BE2C (cell line): ENCODE measurements around the gene AOC3.
"Not testable (repeated sequence)": the region's sequence is repeated elsewhere in the genome, so short reads cannot be mapped to it uniquely, and the experiment has no call there.

Source experiments
- DNase-seq: peaks from one replicate; pipeline ENCODE4 v3.0.0-alpha.2; 2020
- H3K27me3 ChIP-seq: fragments of 250-450 bp; sonication (Bioruptor Pico); 2 replicates; pipeline ENCODE4 v1.5.1; 2020; ENCODE audit warnings: mild to moderate bottlenecking
- H3K36me3 ChIP-seq: fragments of 250-450 bp; sonication (Bioruptor Pico); 2 replicates; pipeline ENCODE4 v1.5.1; 2020; ENCODE audit warnings: mild to moderate bottlenecking
- H3K4me1 ChIP-seq: fragments of 250-450 bp; sonication (Bioruptor Pico); 2 replicates; pipeline ENCODE4 v1.5.1; 2020
- H3K4me3 ChIP-seq: 2 replicates; pipeline ENCODE4 v1.5.1; 2011; ENCODE audit warnings: low read depth, low read length
- H3K9me3 ChIP-seq: fragments of 250-450 bp; sonication (Bioruptor Pico); 2 replicates; pipeline ENCODE4 v1.5.1; 2020
- TF ChIP-seq, protein P1 (sequence below): IDR thresholded peaks from 2 replicates; pipeline ENCODE4 v1.5.1; 2012; ENCODE audit warnings: mild to moderate bottlenecking, low read depth, low read length

The AOC3 gene

DNA sequence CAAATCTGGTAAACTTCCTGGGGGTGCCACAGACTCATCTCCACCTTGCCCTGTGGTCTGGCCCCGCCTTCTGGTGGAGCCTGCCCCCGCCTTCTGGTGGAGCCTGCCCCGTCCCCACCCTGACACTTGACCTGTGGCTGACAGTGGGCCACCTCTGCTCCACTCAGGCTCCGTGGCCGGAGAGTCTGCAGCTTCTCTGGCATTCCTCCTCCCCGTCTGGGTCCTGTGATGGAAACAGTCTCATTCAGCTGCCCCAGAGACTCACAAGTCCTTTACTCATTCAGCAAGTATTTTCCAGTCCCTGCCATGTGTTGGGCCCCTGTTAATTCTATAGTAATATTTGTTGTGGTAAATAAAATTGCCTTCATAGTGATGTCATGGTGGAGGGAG, 28.6 kb downstream of the AOC3 start:
- no peaks in the 10 kb centered on the region for H3K4me1 ChIP-seq
- no peak for DNase-seq
- H3K36me3 ChIP-seq, result no peaks in the 10 kb centered on the region
- no peaks in the 10 kb centered on the region for H3K9me3 ChIP-seq
- H3K27me3 ChIP-seq, result peaks cover 45% of the 10 kb centered on the region
- no peak overlapping the region for H3K4me3 ChIP-seq
- TF ChIP-seq, protein P1, sequence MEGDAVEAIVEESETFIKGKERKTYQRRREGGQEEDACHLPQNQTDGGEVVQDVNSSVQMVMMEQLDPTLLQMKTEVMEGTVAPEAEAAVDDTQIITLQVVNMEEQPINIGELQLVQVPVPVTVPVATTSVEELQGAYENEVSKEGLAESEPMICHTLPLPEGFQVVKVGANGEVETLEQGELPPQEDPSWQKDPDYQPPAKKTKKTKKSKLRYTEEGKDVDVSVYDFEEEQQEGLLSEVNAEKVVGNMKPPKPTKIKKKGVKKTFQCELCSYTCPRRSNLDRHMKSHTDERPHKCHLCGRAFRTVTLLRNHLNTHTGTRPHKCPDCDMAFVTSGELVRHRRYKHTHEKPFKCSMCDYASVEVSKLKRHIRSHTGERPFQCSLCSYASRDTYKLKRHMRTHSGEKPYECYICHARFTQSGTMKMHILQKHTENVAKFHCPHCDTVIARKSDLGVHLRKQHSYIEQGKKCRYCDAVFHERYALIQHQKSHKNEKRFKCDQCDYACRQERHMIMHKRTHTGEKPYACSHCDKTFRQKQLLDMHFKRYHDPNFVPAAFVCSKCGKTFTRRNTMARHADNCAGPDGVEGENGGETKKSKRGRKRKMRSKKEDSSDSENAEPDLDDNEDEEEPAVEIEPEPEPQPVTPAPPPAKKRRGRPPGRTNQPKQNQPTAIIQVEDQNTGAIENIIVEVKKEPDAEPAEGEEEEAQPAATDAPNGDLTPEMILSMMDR, result no peak

DNA sequence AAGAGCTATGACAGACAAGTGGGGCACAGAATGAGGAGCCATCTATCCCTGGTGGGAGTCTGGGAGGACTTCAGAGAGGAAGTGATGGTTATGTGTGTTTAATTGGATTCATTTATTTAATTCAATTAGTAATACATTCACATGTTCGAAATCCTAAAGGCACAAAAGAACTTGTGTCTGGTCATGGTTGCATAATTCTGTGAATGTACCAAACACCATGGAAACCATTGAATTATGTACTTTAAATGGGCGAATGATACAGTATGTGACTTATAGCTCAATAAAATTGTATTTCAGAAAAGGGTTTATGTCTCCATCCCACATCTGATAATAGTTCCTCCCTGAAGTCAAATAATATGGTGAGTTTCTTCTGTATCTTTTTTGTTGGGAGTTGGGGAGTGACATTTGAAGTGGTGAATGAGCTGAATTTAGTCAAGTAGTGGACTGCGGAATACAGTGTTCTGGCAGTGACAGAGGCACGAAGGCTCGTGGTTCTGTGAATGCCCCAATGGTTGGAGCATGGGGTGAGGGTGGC, 29.8 kb downstream of the AOC3 start:
- no peaks in the 10 kb centered on the region for H3K9me3 ChIP-seq
- H3K4me3 ChIP-seq, result no peak overlapping the region
- peaks cover 33% of the 10 kb centered on the region for H3K27me3 ChIP-seq
- no peak for DNase-seq
- no peaks in the 10 kb centered on the region for H3K36me3 ChIP-seq
- TF ChIP-seq, protein P1, result no peak
- no peaks in the 10 kb centered on the region for H3K4me1 ChIP-seq

GRCh38 chr17:42881706-42882105, 30.7 kb downstream of the AOC3 start:
- peaks cover 28% of the 10 kb centered on the region for H3K27me3 ChIP-seq
- H3K36me3 ChIP-seq, H3K4me3 ChIP-seq, H3K9me3 ChIP-seq, DNase-seq, H3K4me1 ChIP-seq: not testable (repeated sequence)

- TF ChIP-seq, protein P1, result no peak
- DNase-seq, result no peak
- Histone ChIP-seq H3K4me1 (no peaks in the 10 kb centered on the region), H3K4me3 (no peak overlapping the region), H3K27me3 (peaks cover 23% of the 10 kb centered on the region), H3K9me3 (no peaks in the 10 kb centered on the region), H3K36me3 (no peaks in the 10 kb centered on the region)
Observed at GRCh38 chr17:42882166-42882565, 31.2 kb downstream of the AOC3 start.

DNA sequence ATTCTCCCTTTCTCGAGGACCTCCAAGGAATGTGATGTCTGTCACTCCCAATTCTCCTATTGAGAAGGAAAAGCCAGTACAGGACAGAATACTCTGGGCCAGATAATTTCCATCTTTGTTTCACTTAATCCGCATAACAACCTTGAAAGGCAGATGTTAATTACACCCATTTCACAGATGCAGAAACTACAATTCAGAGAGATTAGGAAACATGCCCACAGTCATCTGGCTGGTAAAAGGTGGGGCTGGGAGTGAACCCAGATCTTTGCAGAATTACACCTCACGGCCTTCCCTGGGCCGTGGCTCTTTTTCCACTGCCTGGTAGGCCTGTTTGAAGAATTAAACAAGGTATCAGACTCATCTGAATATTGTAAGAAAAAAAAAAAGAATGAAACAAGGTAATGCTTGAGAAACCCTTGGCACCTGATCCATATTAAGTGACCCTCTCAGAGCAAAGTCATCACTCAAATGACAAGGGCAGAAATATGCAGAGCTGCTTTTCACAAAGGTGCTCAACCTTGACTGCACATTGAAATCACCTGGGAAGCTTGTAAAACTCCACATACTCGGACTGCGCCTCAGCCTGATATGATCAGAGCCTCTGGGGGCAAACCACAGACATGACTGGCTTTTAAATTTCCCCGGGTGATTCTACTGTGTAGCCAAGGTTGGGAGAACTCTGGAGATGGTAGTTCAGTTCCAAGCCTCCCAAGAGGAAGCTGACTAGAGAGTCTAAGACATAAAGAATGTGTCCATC, 33.0 kb downstream of the AOC3 start:
- DNase-seq, result no peak
- H3K9me3 ChIP-seq, result no peaks in the 10 kb centered on the region
- H3K36me3 ChIP-seq, result no peaks in the 10 kb centered on the region
- H3K27me3 ChIP-seq, result peaks cover 6% of the 10 kb centered on the region; the same call in 1 of the 2 replicates
- no peaks in the 10 kb centered on the region for H3K4me1 ChIP-seq
- TF ChIP-seq, protein P1, result no peak
- no peak overlapping the region for H3K4me3 ChIP-seq

DNA sequence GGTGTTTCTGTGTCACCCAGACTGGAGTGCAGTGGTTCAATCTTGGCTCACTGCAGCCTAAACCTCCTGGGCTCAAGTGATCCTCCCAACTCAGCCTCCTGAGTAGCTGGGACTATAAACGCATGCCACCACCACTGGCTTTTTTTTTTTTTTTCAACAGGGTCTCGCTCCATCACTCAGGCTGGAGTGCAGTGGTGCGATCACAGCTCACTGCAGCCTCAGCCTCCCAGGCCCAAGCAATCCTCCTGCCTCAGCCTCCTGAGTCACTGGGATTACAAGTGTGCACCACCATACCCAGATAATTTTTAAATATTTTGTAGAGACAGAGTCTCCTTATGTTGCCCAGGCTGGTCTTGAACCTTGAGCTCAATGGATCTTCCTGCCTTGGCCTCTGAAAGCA, 34.8 kb downstream of the AOC3 start:
- not testable (repeated sequence) for H3K9me3 ChIP-seq, DNase-seq, H3K36me3 ChIP-seq, H3K4me1 ChIP-seq, H3K4me3 ChIP-seq, H3K27me3 ChIP-seq

DNA sequence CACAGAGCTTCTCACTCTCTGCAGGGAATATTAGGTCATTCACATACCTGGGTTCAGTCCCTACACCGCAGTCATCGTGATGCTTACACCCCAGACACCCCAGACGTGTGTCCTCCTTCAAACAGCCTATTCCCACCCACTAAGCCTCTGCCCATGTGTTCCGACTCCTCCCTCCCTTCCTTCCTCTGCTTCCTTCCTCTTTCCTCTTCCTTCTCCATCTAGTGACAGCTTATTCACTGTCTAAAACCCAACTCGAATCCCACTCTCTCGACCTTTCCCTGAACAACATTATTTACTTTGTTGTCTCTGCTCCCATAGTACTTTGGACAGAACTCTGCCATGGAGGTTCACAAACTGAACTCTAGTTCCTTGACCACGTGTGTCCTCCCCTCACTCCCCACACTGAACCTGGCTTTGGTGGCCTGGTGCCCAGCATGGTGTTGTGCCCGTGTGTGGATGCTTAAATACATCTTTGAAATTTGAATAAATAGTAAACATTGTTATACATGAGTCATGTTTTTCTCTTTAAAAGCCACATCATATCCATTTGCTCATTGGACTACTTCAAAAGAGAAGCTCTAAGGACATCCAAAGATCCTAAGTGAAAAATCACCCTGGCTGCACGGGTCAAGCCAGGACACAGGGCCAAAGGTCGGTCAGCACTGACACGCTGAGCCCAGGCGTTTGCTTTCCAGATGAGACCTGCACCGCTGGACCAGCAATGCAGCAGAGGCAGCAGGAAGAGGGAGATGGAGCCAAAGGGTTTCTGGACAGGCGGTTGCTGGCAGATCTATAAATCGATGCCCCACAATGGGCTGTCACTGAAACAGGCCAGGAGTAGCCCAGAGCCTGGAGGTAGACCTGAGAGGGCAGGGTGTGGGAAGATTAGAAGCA, 35.5 kb downstream of the AOC3 start:
- Histone ChIP-seq H3K4me1 (no peaks in the 10 kb centered on the region), H3K27me3 (no peaks in the 10 kb centered on the region)

More for the DNA sequence above, 35.5 kb downstream of the AOC3 start:
- no peaks in the 10 kb centered on the region for H3K36me3 ChIP-seq
- DNase-seq, result no peak
- TF ChIP-seq, protein P1, result no peak
- no peaks in the 10 kb centered on the region for H3K9me3 ChIP-seq
- H3K4me3 ChIP-seq, result no peak overlapping the region
